Endodermal cell (in vitro differentiated cells): ENCODE measurements around the gene HMCES. TPM values are rescaled to one million over a fixed set of nuclear protein-coding genes. Genes with fewer than 3 reads are reported as not detected.

ENCODE experiments used
- DNase-seq: peaks from one replicate; pipeline ENCODE4 v3.0.0-alpha.2; 2017
- H3K27ac ChIP-seq: 2 replicates; pipeline ENCODE4 v1.5.1; 2013; ENCODE audit warnings: mild to moderate bottlenecking, low read depth, low read length, moderate library complexity
- H3K27me3 ChIP-seq: 2 replicates; pipeline ENCODE4 v1.6.1; 2013; ENCODE audit warnings: mild to moderate bottlenecking, low read length, moderate library complexity; ENCODE audit not compliant: insufficient read depth, control insufficient read depth, poor library complexity, severe bottlenecking
- H3K36me3 ChIP-seq: 2 replicates; pipeline ENCODE4 v1.7.0; 2013; ENCODE audit warnings: mild to moderate bottlenecking, low read length, moderate library complexity; ENCODE audit not compliant: control insufficient read depth, insufficient read depth
- H3K4me1 ChIP-seq: one replicate; pipeline ENCODE4 v1.7.0; 2013; ENCODE audit warnings: low read length; ENCODE audit not compliant: control insufficient read depth, insufficient read depth
- H3K4me3 ChIP-seq: 2 replicates; pipeline ENCODE4 v1.5.1; 2013; ENCODE audit warnings: mild to moderate bottlenecking, low read length, moderate library complexity
- H3K9ac ChIP-seq: 2 replicates; pipeline ENCODE4 v1.6.1; 2013; ENCODE audit warnings: mild to moderate bottlenecking, low read length, moderate library complexity; ENCODE audit not compliant: poor library complexity, severe bottlenecking; ENCODE audit errors: extremely low read depth
- H3K9me3 ChIP-seq: 2 replicates; pipeline ENCODE4 v1.6.1; 2013; ENCODE audit warnings: mild to moderate bottlenecking, low read length, moderate library complexity; ENCODE audit not compliant: control insufficient read depth
- H3K27ac Mint-ChIP-seq: 2 replicates; pipeline ENCODE4 v1.8.0; 2020; ENCODE audit warnings: mixed read lengths
- H3K27me3 Mint-ChIP-seq: 2 replicates; pipeline ENCODE4 v1.8.0; 2021; ENCODE audit warnings: mild to moderate bottlenecking, mixed read lengths; ENCODE audit not compliant: insufficient read depth
- H3K36me3 Mint-ChIP-seq: 2 replicates; pipeline ENCODE4 v1.8.0; 2020; ENCODE audit warnings: low read depth, mixed read lengths
- H3K4me1 Mint-ChIP-seq: 2 replicates; pipeline ENCODE4 v1.8.0; 2020; ENCODE audit warnings: mixed read lengths
- H3K4me3 Mint-ChIP-seq: 2 replicates; pipeline ENCODE4 v1.8.0; 2020; ENCODE audit warnings: mild to moderate bottlenecking, moderate library complexity, mixed read lengths
- H3K9me3 Mint-ChIP-seq: 2 replicates; pipeline ENCODE4 v1.8.0; 2020; ENCODE audit warnings: mild to moderate bottlenecking, mixed read lengths
- CTCF ChIP-seq: fragments of 200-600 bp; sonication (generic); conservative IDR thresholded peaks from 2 replicates; pipeline ENCODE4 v1.5.0; 2021; ENCODE audit warnings: antibody characterized with exemption, mild to moderate bottlenecking
- WGBS, 2 experiments: methylation state at CpG; one replicate each; pipeline versions ENCODE4 v1.1.5 to v1.1.7; 2013; ENCODE audit warnings: missing lambda C conversion rate in 2 of 2, mixed read lengths in 1 of 2; ENCODE audit not compliant: insufficient coverage in 1 of 2, insufficient read length in 1 of 2; 5-methylcytosine and 5-hydroxymethylcytosine counted together
- total RNA-seq, 2 donors: library from RNA; stranded (reverse); fragmentation: NEBNext Ultra II Directional in 1 of 2; extraction: Animal tissue kit (Norgen Biotek cat#: 25700) in 1 of 2; gene quantifications; 2 replicates in 1 of 2; 3 replicates in 1 of 2; pipeline ENCODE4 v1.2.1, GENCODE V29; 2021

Gene HMCES
- total RNA-seq, 2 donors from 2014 or later = 42.9 to 46.9 TPM

GRCh38 chr3:129327510-129327909 is 48.8 kb downstream of the HMCES start:
- TF ChIP-seq CTCF = no peak
- H3K4me3 Mint-ChIP-seq = no peak overlapping the region
- peaks cover 5% of the 10 kb centered on the region for H3K27me3 Mint-ChIP-seq

GRCh38 chr3:129329858-129330257 is 51.2 kb downstream of the HMCES start:
- Mint-ChIP-seq H3K36me3 (no peaks in the 10 kb centered on the region), H3K4me3 (no peak overlapping the region), H3K9me3 (no peaks in the 10 kb centered on the region), H3K27me3 (peaks cover 5% of the 10 kb centered on the region), H3K27ac (no peak overlapping the region), H3K4me1 (peaks cover 8% of the 10 kb centered on the region)
- no peak overlapping the region for H3K27ac ChIP-seq
- 90 to 96% methylated on average over 4 to 6 of the region's 6 CpGs for WGBS, 2 experiments
- no peak overlapping the region for H3K4me3 ChIP-seq
- no peaks in the 10 kb centered on the region for H3K27me3 ChIP-seq
- no peak overlapping the region for H3K9ac ChIP-seq
- TF ChIP-seq CTCF = no peak
- no peaks in the 10 kb centered on the region for H3K36me3 ChIP-seq
- DNase-seq = no peak
- no peaks in the 10 kb centered on the region for H3K4me1 ChIP-seq
- H3K9me3 ChIP-seq = no peaks in the 10 kb centered on the region

More at GRCh38 chr3:129327510-129327909, 48.8 kb downstream of the HMCES start:
- no peaks in the 10 kb centered on the region for H3K4me1 Mint-ChIP-seq
- H3K27ac Mint-ChIP-seq = no peak overlapping the region
- Histone ChIP-seq H3K9ac (no peak overlapping the region), H3K27ac (no peak overlapping the region), H3K4me1 (no peaks in the 10 kb centered on the region), H3K27me3 (no peaks in the 10 kb centered on the region), H3K9me3 (no peaks in the 10 kb centered on the region), H3K4me3 (no peak overlapping the region), H3K36me3 (no peaks in the 10 kb centered on the region)
- WGBS, 2 experiments = 91 to 100% methylated on average over 3 to 6 of the region's 6 CpGs
- no peaks in the 10 kb centered on the region for H3K36me3 Mint-ChIP-seq
- no peak for DNase-seq
- no peaks in the 10 kb centered on the region for H3K9me3 Mint-ChIP-seq

GRCh38 chr3:129330409-129330808 is 51.7 kb downstream of the HMCES start:
- no peak overlapping the region for H3K9ac ChIP-seq
- no peak for TF ChIP-seq CTCF
- no peaks in the 10 kb centered on the region for H3K4me1 ChIP-seq
- Mint-ChIP-seq H3K4me3 (no peak overlapping the region), H3K27me3 (peaks cover 7% of the 10 kb centered on the region), H3K9me3 (no peaks in the 10 kb centered on the region), H3K36me3 (no peaks in the 10 kb centered on the region), H3K4me1 (peaks cover 8% of the 10 kb centered on the region), H3K27ac (no peak overlapping the region)
- no peaks in the 10 kb centered on the region for H3K9me3 ChIP-seq
- 94 to 96% methylated on average over 4 to 6 of the region's 6 CpGs for WGBS, 2 experiments
- no peak overlapping the region for H3K4me3 ChIP-seq
- no peak for DNase-seq
- no peak overlapping the region for H3K27ac ChIP-seq
- H3K27me3 ChIP-seq = no peaks in the 10 kb centered on the region
- no peaks in the 10 kb centered on the region for H3K36me3 ChIP-seq
